Muscle layer of colon (tissue), 2 donors: ENCODE results near the gene CRADD.
"Not testable (repeated sequence)": the region's sequence is repeated elsewhere in the genome, so short reads cannot be mapped to it uniquely, and the experiment has no call there.

Experiments used
- H3K27ac ChIP-seq: one replicate; pipeline ENCODE4 v1.7.0; 2013; ENCODE audit warnings: low read depth, mild to moderate bottlenecking, low read length, moderate library complexity
- H3K27me3 ChIP-seq, 2 donors: one replicate each; pipeline ENCODE4 v1.7.0; 2013; ENCODE audit warnings: low read length in 2 of 2, mild to moderate bottlenecking in 2 of 2; ENCODE audit not compliant: insufficient read depth in 2 of 2, control insufficient read depth in 1 of 2
- H3K36me3 ChIP-seq: one replicate; pipeline ENCODE4 v1.7.0; 2013; ENCODE audit warnings: mild to moderate bottlenecking, low read length; ENCODE audit not compliant: insufficient read depth
- H3K4me1 ChIP-seq: one replicate; pipeline ENCODE4 v1.7.0; 2013; ENCODE audit warnings: mild to moderate bottlenecking, low read length; ENCODE audit not compliant: insufficient read depth
- H3K4me3 ChIP-seq, 2 donors: one replicate each; pipeline ENCODE4 v1.7.0; 2013; ENCODE audit warnings: low read length in 2 of 2, low read depth in 1 of 2, mild to moderate bottlenecking in 1 of 2, moderate library complexity in 1 of 2
- H3K9ac ChIP-seq: one replicate; pipeline ENCODE4 v1.7.0; 2013; ENCODE audit warnings: low read length
- H3K9me3 ChIP-seq: one replicate; pipeline ENCODE4 v1.7.0; 2013; ENCODE audit warnings: mild to moderate bottlenecking, low read length
- donor health status: abdominal sarcoma.
- donor health status: Adenocarcinoma of cecum.

The CRADD gene

DNA sequence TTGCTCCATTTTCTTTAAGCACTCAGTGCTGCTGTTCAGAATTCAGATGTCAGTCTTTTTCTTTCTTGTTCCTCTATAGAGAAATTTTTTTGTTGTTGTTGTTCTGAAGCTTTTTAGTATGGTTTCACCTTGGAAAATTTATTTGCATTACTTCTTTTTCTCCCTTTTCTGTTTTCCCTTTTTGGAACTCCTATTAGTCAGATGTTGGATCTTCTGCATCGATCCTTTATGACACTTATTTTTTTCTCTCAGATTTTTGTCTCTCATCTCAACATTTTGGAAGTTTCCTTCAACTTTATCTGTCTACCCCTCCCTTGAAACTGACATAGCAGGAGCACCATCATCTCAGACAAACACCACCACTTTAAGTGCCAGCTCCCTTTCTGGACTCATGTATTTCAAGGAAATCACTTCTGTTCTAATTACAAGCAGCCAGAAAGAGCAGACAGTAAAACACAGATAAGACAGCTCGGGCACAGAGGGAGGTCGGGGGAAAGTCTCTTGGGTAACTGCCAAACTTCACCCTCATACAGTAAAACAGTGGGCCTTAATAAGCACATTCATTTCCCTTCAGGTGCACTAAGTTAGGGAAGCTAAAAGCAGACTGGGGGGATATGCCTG is 248.5 kb downstream of the CRADD start:
- H3K36me3 ChIP-seq = no peaks in the 10 kb centered on the region
- H3K27ac ChIP-seq = no peak overlapping the region
- no peaks in the 10 kb centered on the region for H3K9me3 ChIP-seq
- H3K27me3 ChIP-seq = no peaks in the 10 kb centered on the region
- no peaks in the 10 kb centered on the region for H3K4me1 ChIP-seq
- H3K4me3 ChIP-seq = no peak overlapping the region
- no peak overlapping the region for H3K9ac ChIP-seq

DNA sequence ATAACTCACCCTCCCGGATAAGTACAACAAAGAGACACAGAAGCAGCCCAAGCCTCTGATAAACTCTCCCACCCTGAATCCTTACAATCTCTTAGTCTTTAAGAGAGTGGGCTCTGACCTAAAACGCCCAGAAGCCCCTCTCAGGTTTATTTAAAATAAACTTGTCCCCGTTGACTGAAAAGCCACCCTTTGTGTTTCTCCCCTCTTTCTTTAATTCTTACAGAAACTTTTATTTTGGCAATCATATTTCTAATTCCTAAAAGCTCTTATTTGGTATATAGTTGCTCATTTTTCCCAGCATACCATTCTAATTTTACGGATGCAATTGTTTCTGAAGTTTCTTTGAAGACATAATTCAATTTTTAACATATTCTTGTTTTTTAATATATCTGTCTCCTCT is 249.1 kb downstream of the CRADD start:
- Histone ChIP-seq H3K27me3 (no peaks in the 10 kb centered on the region), H3K9me3 (no peaks in the 10 kb centered on the region), H3K4me3 (no peak overlapping the region), H3K9ac (no peak overlapping the region), H3K36me3 (no peaks in the 10 kb centered on the region), H3K4me1 (no peaks in the 10 kb centered on the region), H3K27ac (no peak overlapping the region)

- not testable (repeated sequence) for H3K27ac ChIP-seq, H3K4me1 ChIP-seq, H3K4me3 ChIP-seq, H3K9me3 ChIP-seq, H3K9ac ChIP-seq, H3K36me3 ChIP-seq, H3K27me3 ChIP-seq
Observed at GRCh38 chr12:93929081-93929480, 251.9 kb downstream of the CRADD start.

DNA sequence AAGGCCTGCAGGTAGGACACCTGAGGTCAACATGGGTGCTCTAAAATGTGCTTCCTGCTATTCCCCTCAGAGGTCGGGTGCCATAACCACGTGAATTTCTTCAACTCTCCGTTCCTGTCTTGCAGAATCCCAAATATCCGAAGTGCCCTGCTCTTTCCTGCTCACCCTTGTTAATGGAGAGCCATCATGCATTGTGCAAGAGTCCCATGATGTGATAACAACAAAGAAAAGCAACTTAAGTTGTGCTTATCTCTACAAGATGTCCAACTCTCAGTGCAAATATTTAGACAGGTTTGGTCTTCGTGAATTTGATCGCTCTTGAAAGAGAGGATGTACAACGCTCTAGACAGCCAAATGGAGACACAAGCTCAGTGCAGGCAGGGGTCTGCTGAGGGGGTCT is 260.6 kb downstream of the CRADD start:
- H3K9ac ChIP-seq = no peak overlapping the region
- H3K4me3 ChIP-seq = no peak overlapping the region
- H3K9me3 ChIP-seq = no peaks in the 10 kb centered on the region
- no peaks in the 10 kb centered on the region for H3K4me1 ChIP-seq
- no peaks in the 10 kb centered on the region for H3K27me3 ChIP-seq
- H3K36me3 ChIP-seq = no peaks in the 10 kb centered on the region
- H3K27ac ChIP-seq = no peak overlapping the region

DNA sequence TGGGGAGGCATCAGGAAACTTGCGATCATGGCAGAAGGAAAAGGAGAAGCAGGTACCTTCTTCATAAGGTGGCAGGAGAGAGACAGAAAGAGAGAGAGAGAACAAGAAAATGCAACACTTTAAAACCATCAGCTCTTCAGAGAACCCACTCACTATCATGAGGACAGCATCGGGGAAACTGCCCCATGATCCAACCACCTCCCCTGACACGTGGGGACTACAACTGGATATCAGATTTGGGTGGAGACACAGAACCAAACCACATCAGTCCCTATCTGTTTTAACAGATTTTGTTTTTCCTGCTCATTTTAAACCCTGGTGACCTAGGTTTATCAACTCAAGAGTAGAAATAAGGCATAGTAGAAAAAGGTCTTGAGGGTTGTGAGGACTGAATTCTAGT is 261.1 kb downstream of the CRADD start:
- no peak overlapping the region for H3K27ac ChIP-seq
- H3K9me3 ChIP-seq = no peaks in the 10 kb centered on the region
- no peaks in the 10 kb centered on the region for H3K36me3 ChIP-seq
- no peak overlapping the region for H3K9ac ChIP-seq
- no peaks in the 10 kb centered on the region for H3K4me1 ChIP-seq
- no peaks in the 10 kb centered on the region for H3K27me3 ChIP-seq
- H3K4me3 ChIP-seq = no peak overlapping the region

- H3K4me3 ChIP-seq = no peak overlapping the region
- no peaks in the 10 kb centered on the region for H3K27me3 ChIP-seq
- no peaks in the 10 kb centered on the region for H3K9me3 ChIP-seq
- H3K36me3 ChIP-seq = no peaks in the 10 kb centered on the region
- no peak overlapping the region for H3K27ac ChIP-seq
- no peaks in the 10 kb centered on the region for H3K4me1 ChIP-seq
- H3K9ac ChIP-seq = no peak overlapping the region
Observed at GRCh38 chr12:93938931-93939330, 261.8 kb downstream of the CRADD start.

GRCh38 chr12:93939641-93940325 is 262.6 kb downstream of the CRADD start:
- no peaks in the 10 kb centered on the region for H3K27me3 ChIP-seq
- no peak overlapping the region for H3K9ac ChIP-seq
- no peaks in the 10 kb centered on the region for H3K9me3 ChIP-seq
- H3K27ac ChIP-seq = no peak overlapping the region
- H3K4me1 ChIP-seq = no peaks in the 10 kb centered on the region
- no peak overlapping the region for H3K4me3 ChIP-seq
- H3K36me3 ChIP-seq = no peaks in the 10 kb centered on the region

GRCh38 chr12:93943780-93944179 is 266.6 kb downstream of the CRADD start:
- no peak overlapping the region for H3K9ac ChIP-seq
- no peaks in the 10 kb centered on the region for H3K36me3 ChIP-seq
- H3K4me1 ChIP-seq = no peaks in the 10 kb centered on the region
- no peaks in the 10 kb centered on the region for H3K9me3 ChIP-seq
- no peak overlapping the region for H3K27ac ChIP-seq
- H3K27me3 ChIP-seq = no peaks in the 10 kb centered on the region
- no peak overlapping the region for H3K4me3 ChIP-seq

GRCh38 chr12:93944201-93944600 is 267.0 kb downstream of the CRADD start:
- Histone ChIP-seq H3K4me3 (no peak overlapping the region), H3K9me3 (no peaks in the 10 kb centered on the region), H3K27me3 (no peaks in the 10 kb centered on the region), H3K27ac (no peak overlapping the region), H3K36me3 (no peaks in the 10 kb centered on the region), H3K4me1 (no peaks in the 10 kb centered on the region), H3K9ac (no peak overlapping the region)
